ENCODE measurements around the gene PAN2. TPM values are rescaled to one million over a fixed set of nuclear protein-coding genes. Genes with fewer than 3 reads are reported as not detected.
A peak's percentile ranks its signal among the peaks of the same experiment; 100 is the strongest.

The PAN2 gene
- total RNA-seq, 1 experiment from 2014 or later, result 35.4 TPM

DNA sequence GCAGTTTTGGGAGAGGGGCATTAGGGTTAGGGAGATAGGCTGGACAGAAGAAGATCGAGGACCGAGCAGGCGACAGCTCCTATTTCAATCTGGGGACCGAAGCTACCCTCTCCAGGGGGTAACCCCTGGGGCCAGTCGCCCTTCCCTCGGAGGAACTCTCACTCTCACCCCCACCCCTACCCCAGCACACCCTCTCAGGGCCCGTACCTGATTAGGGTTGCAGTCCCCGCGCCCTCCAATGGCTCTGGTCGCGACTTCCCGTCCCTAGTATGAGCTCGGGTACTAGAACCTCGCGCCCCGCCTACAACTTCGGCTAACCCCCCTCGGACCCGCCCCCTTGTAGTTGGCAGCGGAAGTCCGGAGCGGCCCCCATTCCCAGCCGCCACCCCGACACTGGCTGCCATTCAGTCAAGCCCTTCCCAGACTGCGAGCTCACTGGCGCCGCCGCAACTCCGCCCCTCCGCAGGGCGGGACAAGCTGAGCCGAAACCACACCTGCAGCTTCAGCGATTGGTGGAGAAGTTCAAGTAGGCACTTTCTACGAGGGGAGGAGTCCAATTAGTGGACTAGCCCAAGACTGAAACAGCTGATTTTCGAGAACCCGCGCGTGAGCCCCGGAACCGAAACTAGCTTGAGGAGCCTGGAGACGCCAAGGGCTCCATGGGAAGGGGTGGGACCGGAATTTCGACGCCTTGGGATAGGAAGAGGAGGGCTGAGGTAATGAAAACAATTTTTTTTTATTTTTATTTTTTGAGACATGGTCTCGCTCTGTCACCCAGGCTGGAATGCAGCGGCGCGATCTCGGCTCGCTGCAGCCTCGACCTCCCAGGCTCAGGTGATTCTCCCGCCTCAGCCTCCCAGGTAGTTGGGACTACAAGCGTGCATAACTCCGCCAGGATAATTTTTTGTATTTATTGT, 26.3 kb upstream of the PAN2 start, which contains the start of gene STAT2:
Gene STAT2, minus strand, starts transcription at position 257 of the 917 bp plus-strand sequence. CDS start 3,536 bp downstream, outside the sequence.
- Histone ChIP-seq H3K23ac (ENCODE audit: insufficient read length, low read depth, low read length) (no peak within 1 kb of the TSS), H2BK12ac (ENCODE audit: insufficient read length, low read depth, low read length) (no peak within 1 kb of the TSS), H3K18ac (ENCODE audit: insufficient read length, low read depth, low read length) (no peak within 1 kb of the TSS), H3K27ac (ENCODE audit: insufficient read length, low read depth, low read length) (peak within 1 kb of the TSS; percentile 89), H4K5ac (ENCODE audit: insufficient read length, low read depth, low read length) (no peak within 1 kb of the TSS), H3K79me1 (ENCODE audit: insufficient read depth, low read depth, low read length, poor library complexity, severe bottlenecking) (no peaks in the 10 kb centered on the region), H2BK5ac (ENCODE audit: insufficient read length, low read length) (no peak within 1 kb of the TSS), H3K4me1 (ENCODE audit: insufficient read depth, low read length) (no peaks in the 10 kb centered on the region), H4K8ac (replicated peaks; ENCODE audit: insufficient read length, low read depth, low read length) (no peak within 1 kb of the TSS), H2AFZ (ENCODE audit: low read length) (no peak within 1 kb of the TSS), H4K20me1 (ENCODE audit: control insufficient read depth, insufficient read depth, insufficient read length) (no peaks in the 10 kb centered on the region), H3T11ph (ENCODE audit: low read length) (no peak within 1 kb of the TSS), H3K79me2 (ENCODE audit: insufficient read depth, low read length) (no peaks in the 10 kb centered on the region), H3K4ac (ENCODE audit: low read depth, low read length) (no peak within 1 kb of the TSS), H4K91ac (ENCODE audit: insufficient read length, low read depth, low read length) (no peak within 1 kb of the TSS), H2BK120ac (ENCODE audit: low read depth, low read length, poor library complexity, severe bottlenecking) (no peak within 1 kb of the TSS), H2AK5ac (ENCODE audit: insufficient read length, low read length) (no peak within 1 kb of the TSS), H3K9ac (ENCODE audit: extremely low read depth, insufficient read length, low read length) (peak within 1 kb of the TSS; percentile 81), H3K56ac (ENCODE audit: insufficient read length, low read depth, low read length) (no peak within 1 kb of the TSS), H3K14ac (ENCODE audit: insufficient read depth, low read length) (no peak within 1 kb of the TSS), H2BK20ac (ENCODE audit: low read depth, low read length, poor library complexity, severe bottlenecking) (no peak within 1 kb of the TSS), H2BK15ac (ENCODE audit: low read depth, low read length) (no peak within 1 kb of the TSS), H3K23me2 (ENCODE audit: insufficient read length, low read depth, low read length, poor library complexity, severe bottlenecking) (no peaks in the 10 kb centered on the region), H3K4me2 (ENCODE audit: insufficient read depth, insufficient read length, low read length) (peak within 1 kb of the TSS; percentile 57), H3K9me3 (ENCODE audit: control insufficient read depth, low read depth, low read length) (no peaks in the 10 kb centered on the region), H3K27me3 (ENCODE audit: insufficient read depth, low read length) (no peaks in the 10 kb centered on the region)
- no CpG with 5 or more reads among the region's 54 CpGs for WGBS (ENCODE audit: extremely low coverage, insufficient read length, low lambda C conversion rate)
- peaks cover 10 to 12% of the 10 kb centered on the region in 2 experiments for H3K4me1 Mint-ChIP-seq
- peak within 1 kb of the TSS; percentile 90 to 97 (median 95) for H3K27ac Mint-ChIP-seq
- peaks cover 4 to 12% (median 9%) of the 10 kb centered on the region in 3 experiments; a peak in 6 of 7 replicates for H3K36me3 Mint-ChIP-seq (ENCODE audit: insufficient read depth in 1 of 3, low read depth in 3 of 3)
- DNase-seq, result peak; percentile 100
- no peaks in the 10 kb centered on the region for H3K9me3 Mint-ChIP-seq
- H3K4me3 Mint-ChIP-seq, result peak within 1 kb of the TSS; percentile 92
- H3K27me3 Mint-ChIP-seq (ENCODE audit: low read depth), result peaks cover 10% of the 10 kb centered on the region; the same call in 1 of the 2 replicates
- TF ChIP-seq, protein P1, sequence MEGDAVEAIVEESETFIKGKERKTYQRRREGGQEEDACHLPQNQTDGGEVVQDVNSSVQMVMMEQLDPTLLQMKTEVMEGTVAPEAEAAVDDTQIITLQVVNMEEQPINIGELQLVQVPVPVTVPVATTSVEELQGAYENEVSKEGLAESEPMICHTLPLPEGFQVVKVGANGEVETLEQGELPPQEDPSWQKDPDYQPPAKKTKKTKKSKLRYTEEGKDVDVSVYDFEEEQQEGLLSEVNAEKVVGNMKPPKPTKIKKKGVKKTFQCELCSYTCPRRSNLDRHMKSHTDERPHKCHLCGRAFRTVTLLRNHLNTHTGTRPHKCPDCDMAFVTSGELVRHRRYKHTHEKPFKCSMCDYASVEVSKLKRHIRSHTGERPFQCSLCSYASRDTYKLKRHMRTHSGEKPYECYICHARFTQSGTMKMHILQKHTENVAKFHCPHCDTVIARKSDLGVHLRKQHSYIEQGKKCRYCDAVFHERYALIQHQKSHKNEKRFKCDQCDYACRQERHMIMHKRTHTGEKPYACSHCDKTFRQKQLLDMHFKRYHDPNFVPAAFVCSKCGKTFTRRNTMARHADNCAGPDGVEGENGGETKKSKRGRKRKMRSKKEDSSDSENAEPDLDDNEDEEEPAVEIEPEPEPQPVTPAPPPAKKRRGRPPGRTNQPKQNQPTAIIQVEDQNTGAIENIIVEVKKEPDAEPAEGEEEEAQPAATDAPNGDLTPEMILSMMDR (conservative IDR thresholded peaks at IDR 0.05), result no peak

Measured in H9 (cell line).